ENCODE measurements around the gene SLC22A16. TPM values are rescaled to one million over a fixed set of nuclear protein-coding genes. Genes with fewer than 3 reads are reported as not detected.

Gene SLC22A16
- total RNA-seq, 1 experiment from 2014 or later = not detected

- no peak for ATAC-seq
- no peaks in the 10 kb centered on the region; the same call in 1 of the 2 replicates for H3K27me3 Mint-ChIP-seq (ENCODE audit: low read depth)
- no peaks in the 10 kb centered on the region for H3K9me3 Mint-ChIP-seq
- ChIA-PET POLR2A (no interaction called here), CTCF (interaction anchor here (2.5 kb wide), 1 partner anchor 348 kb away, joined by 17 read pairs; no protein-coding TSS in a partner anchor)
- no peaks in the 10 kb centered on the region for H3K36me3 Mint-ChIP-seq
- TF ChIP-seq IRF1 (CRISPR knock-in tag; IDR thresholded peaks at IDR 0.05) (no peak), ATF6 (CRISPR knock-in tag; IDR thresholded peaks at IDR 0.05) (no peak), AFF4 (CRISPR knock-in tag; IDR thresholded peaks at IDR 0.05; ENCODE audit: borderline replicate concordance) (no peak), ZNF512 (CRISPR knock-in tag; IDR thresholded peaks at IDR 0.05; ENCODE audit: borderline replicate concordance) (no peak), PREB (CRISPR knock-in tag; IDR thresholded peaks at IDR 0.05; ENCODE audit: borderline replicate concordance) (no peak), TEAD1 (CRISPR knock-in tag; IDR thresholded peaks at IDR 0.05) (no peak)
- peaks cover 19% of the 10 kb centered on the region for H3K4me1 Mint-ChIP-seq
- no peak for DNase-seq (ENCODE audit: low spot score)
- no peak overlapping the region for H3K4me3 Mint-ChIP-seq
- no peak overlapping the region for H3K27ac Mint-ChIP-seq
Observed at GRCh38 chr6:110387986-110388385, 88.4 kb downstream of the SLC22A16 start.

GRCh38 chr6:110385458-110385863 lies 91.0 kb downstream of the SLC22A16 start:
- Mint-ChIP-seq H3K4me3 (no peak overlapping the region), H3K9me3 (peaks cover 9% of the 10 kb centered on the region), H3K27ac (no peak overlapping the region), H3K4me1 (peaks cover 19% of the 10 kb centered on the region), H3K27me3 (ENCODE audit: low read depth) (no peaks in the 10 kb centered on the region; the same call in 1 of the 2 replicates), H3K36me3 (no peaks in the 10 kb centered on the region)
- no peak for DNase-seq (ENCODE audit: low spot score)
- no peak for TF ChIP-seq ZNF263 (CRISPR knock-in tag; IDR thresholded peaks at IDR 0.05; ENCODE audit: low read depth)
- TF ChIP-seq SMAD3 (CRISPR knock-in tag; IDR thresholded peaks at IDR 0.05; ENCODE audit: borderline replicate concordance) = no peak
- no peak for TF ChIP-seq RORB (CRISPR knock-in tag; IDR thresholded peaks at IDR 0.05)
- no peak for ATAC-seq
- ChIA-PET CTCF (interaction anchor here (0.8 to 1.1 kb wide), 3 partner anchors 32 to 346 kb away, joined by 3 read pairs; no protein-coding TSS in a partner anchor), POLR2A (interaction anchor here (1.1 kb wide), 1 partner anchor 22 kb away, joined by 3 read pairs; no protein-coding TSS in a partner anchor)

- ATAC-seq (peak; percentile 77), DNase-seq (ENCODE audit: low spot score) (peak; percentile 43)
- ChIA-PET POLR2A (no interaction called here), CTCF (interaction anchor here (0.6 to 1.4 kb wide), 4 partner anchors 11 to 37 kb away, joined by 3 to 6 read pairs (median 4); no protein-coding TSS in a partner anchor)
- no peaks in the 10 kb centered on the region for H3K27me3 Mint-ChIP-seq (ENCODE audit: low read depth)
- no peak overlapping the region for H3K27ac Mint-ChIP-seq
- H3K4me3 Mint-ChIP-seq = no peak overlapping the region
- no peaks in the 10 kb centered on the region for H3K36me3 Mint-ChIP-seq
- no peak for TF ChIP-seq ZBTB43 (CRISPR knock-in tag; IDR thresholded peaks at IDR 0.05)
- no peak for TF ChIP-seq ATF3 (CRISPR knock-in tag; conservative IDR thresholded peaks at IDR 0.05)
- peak; percentile 83 for TF ChIP-seq ZNF423 (CRISPR knock-in tag; IDR thresholded peaks at IDR 0.05)
- TF ChIP-seq MLX (CRISPR knock-in tag; IDR thresholded peaks at IDR 0.05) = no peak
- TF ChIP-seq GABPB1 (CRISPR knock-in tag; IDR thresholded peaks at IDR 0.05) = no peak
- H3K4me1 Mint-ChIP-seq = peaks cover 10% of the 10 kb centered on the region
- H3K9me3 Mint-ChIP-seq = peaks cover 9% of the 10 kb centered on the region
Observed at GRCh38 chr6:110378552-110378951, 97.9 kb downstream of the SLC22A16 start.
